ENCODE data around the gene LAMC3.
"Not testable (repeated sequence)": the region's sequence is repeated elsewhere in the genome, so short reads cannot be mapped to it uniquely, and the experiment has no call there.

The LAMC3 gene

DNA sequence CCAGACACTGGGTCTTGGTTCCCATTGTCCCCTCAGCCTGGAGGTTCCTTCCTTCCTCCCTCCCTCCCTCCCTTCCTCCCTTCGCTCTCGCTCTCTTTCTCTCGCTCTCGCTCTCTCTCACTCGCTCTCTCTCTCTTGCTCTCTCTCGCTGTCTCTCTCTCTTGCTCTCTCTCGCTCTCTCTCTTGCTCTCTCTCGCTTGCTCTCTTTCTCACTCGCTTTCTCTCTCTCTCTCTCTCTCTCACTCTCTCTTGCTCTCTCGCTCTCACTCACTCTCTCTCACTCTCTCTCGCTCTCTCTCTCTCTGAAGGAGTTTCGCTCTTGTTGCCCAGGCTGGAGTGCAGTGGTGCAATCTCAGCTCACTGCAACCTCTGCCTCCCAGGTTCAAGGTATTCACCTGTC, 23.4 kb downstream of the LAMC3 start:
- TF ChIP-seq MYC (IDR thresholded peaks at IDR 0.05; ENCODE audit: low read depth, low read length) (no peak), POLR2A (IDR thresholded peaks at IDR 0.05; ENCODE audit: extremely low read depth, insufficient read length) (no peak)
- TF ChIP-seq, protein P1, sequence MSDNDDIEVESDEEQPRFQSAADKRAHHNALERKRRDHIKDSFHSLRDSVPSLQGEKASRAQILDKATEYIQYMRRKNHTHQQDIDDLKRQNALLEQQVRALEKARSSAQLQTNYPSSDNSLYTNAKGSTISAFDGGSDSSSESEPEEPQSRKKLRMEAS (IDR thresholded peaks at IDR 0.05; ENCODE audit: low read depth, low read length), result no peak
- DNase-seq (ENCODE audit: low read depth), result no peak

DNA sequence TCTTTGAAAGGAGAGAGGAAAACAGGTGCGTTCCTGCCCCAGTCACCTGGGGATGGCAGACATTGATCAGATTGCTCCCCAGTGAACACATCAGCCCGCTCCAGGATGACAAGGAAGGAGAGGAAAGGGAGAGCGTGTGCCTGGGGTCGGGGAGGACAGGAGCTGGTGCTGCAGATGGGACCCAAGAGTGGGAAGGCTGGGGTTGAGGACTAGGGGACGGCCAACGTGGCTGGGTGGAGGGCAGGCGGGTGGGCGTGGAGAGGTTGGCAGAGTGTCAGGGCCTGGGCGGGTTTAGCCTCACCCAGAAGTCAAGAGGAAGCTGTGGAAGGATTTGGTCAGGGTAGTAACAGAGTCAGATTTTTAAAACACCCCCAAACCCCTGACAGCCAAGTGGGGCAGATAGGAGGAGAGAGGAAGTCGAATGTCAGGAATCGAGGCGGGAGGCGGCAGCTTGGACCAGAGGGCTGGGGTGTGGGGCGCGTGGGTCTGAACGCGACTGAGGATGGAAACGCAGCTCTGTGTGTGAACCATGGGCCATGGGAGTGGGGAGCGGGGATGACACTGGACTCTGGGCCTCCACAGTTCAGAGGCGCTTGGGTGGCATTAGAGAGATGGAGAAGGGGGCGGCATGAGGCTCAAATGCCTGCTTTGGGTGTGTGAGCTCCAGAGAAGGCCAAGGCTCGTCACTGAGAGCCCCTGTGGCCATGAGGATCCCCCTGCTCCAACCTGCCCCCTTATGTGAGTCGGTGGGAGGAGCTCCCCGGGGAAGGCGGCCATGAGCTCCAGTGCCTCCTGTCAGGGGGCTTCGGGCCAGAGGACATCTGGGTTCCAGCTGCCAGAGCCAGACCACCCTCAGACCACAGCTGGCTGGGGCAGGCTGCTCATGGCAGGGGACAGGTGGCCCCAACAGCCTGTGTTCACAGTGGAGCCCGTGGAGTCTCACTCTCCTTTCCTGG, 24.6 kb downstream of the LAMC3 start:
- no peak for DNase-seq (ENCODE audit: low read depth)
- TF ChIP-seq, protein P2, sequence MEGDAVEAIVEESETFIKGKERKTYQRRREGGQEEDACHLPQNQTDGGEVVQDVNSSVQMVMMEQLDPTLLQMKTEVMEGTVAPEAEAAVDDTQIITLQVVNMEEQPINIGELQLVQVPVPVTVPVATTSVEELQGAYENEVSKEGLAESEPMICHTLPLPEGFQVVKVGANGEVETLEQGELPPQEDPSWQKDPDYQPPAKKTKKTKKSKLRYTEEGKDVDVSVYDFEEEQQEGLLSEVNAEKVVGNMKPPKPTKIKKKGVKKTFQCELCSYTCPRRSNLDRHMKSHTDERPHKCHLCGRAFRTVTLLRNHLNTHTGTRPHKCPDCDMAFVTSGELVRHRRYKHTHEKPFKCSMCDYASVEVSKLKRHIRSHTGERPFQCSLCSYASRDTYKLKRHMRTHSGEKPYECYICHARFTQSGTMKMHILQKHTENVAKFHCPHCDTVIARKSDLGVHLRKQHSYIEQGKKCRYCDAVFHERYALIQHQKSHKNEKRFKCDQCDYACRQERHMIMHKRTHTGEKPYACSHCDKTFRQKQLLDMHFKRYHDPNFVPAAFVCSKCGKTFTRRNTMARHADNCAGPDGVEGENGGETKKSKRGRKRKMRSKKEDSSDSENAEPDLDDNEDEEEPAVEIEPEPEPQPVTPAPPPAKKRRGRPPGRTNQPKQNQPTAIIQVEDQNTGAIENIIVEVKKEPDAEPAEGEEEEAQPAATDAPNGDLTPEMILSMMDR (IDR thresholded peaks at IDR 0.05; ENCODE audit: low read depth, low read length), result no peak
- TF ChIP-seq, protein P1 (IDR thresholded peaks at IDR 0.05; ENCODE audit: low read depth, low read length), result no peak
- TF ChIP-seq MYC (IDR thresholded peaks at IDR 0.05; ENCODE audit: low read depth, low read length) (no peak), POLR2A (IDR thresholded peaks at IDR 0.05; ENCODE audit: extremely low read depth, insufficient read length) (no peak)
- H3K4me3 ChIP-seq (ENCODE audit: low read depth, low read length), result no peak overlapping the region

More for the DNA sequence above, 23.4 kb downstream of the LAMC3 start:
- H3K4me3 ChIP-seq (ENCODE audit: low read depth, low read length), result no peak overlapping the region

DNA sequence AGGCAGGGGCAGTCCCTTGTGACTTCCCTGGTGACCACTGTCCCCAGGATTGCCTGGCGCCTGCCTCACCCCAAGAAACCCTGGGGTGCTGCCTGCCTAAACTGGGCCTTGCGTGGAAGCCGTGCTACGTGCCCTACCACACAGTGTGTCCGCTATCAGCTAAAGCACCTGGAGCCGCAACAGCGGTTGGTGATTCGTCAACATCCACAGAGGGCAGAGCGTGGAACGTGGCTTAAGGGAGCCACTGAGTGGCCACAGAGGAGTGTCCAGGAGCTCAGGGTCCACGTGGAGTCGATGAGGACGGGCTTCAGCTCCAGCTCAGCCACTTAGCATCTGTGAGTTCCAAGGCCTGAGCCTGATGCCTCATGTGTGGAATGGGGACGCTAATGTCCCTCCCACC, 25.3 kb downstream of the LAMC3 start:
- no peak for DNase-seq (ENCODE audit: low read depth)
- TF ChIP-seq, protein P1 (IDR thresholded peaks at IDR 0.05; ENCODE audit: low read depth, low read length), result no peak
- TF ChIP-seq, protein P2 (IDR thresholded peaks at IDR 0.05; ENCODE audit: low read depth, low read length), result no peak
- no peak for TF ChIP-seq POLR2A (IDR thresholded peaks at IDR 0.05; ENCODE audit: extremely low read depth, insufficient read length)
- TF ChIP-seq MYC (IDR thresholded peaks at IDR 0.05; ENCODE audit: low read depth, low read length), result no peak
- H3K4me3 ChIP-seq (ENCODE audit: low read depth, low read length), result no peak overlapping the region

DNA sequence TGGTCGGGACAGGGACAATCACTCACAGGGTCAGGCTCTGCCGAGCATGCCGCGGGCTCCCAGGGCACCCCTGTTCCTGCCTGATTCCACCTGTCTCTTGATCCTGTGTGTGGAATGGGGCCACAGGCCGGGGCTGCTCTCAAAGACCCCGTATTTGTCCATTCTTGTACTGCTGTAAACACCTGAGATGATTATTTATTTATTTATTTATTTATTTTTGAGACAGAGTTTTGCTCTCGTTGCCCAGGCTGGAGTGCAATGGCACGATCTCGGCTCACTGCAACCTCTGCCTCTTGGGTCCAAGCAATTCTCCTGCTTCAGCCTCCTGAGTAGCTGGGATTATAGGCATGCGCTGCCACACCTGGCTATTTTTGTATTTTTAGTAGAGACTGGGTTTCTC, 25.8 kb downstream of the LAMC3 start:
- H3K4me3 ChIP-seq (ENCODE audit: low read depth, low read length); DNase-seq (ENCODE audit: low read depth): not testable (repeated sequence)

DNA sequence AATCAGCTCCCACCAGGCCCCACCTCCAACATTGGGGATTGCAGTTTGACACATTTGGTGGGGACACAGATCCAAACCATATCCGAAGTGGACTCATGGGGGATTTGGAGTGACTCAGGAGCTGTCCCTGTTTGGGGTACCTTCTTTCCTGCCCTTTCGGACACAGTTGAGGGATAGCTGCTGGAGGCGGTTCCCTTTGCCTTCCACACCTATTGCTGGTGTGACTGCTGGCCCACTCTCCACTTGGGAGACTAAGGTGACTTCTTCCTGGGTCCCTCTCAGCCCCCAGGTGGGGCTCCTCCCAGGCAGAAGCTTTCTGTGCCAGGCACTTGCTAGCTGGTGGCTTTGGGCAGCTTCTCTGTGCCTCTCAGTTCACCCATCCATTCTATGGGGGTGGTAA, 26.6 kb downstream of the LAMC3 start:
- TF ChIP-seq POLR2A (IDR thresholded peaks at IDR 0.05; ENCODE audit: extremely low read depth, insufficient read length) (no peak), MYC (IDR thresholded peaks at IDR 0.05; ENCODE audit: low read depth, low read length) (no peak)
- TF ChIP-seq, protein P1 (IDR thresholded peaks at IDR 0.05; ENCODE audit: low read depth, low read length), result no peak
- TF ChIP-seq, protein P2 (IDR thresholded peaks at IDR 0.05; ENCODE audit: low read depth, low read length), result no peak
- DNase-seq (ENCODE audit: low read depth), result no peak
- H3K4me3 ChIP-seq (ENCODE audit: low read depth, low read length), result no peak overlapping the region

DNA sequence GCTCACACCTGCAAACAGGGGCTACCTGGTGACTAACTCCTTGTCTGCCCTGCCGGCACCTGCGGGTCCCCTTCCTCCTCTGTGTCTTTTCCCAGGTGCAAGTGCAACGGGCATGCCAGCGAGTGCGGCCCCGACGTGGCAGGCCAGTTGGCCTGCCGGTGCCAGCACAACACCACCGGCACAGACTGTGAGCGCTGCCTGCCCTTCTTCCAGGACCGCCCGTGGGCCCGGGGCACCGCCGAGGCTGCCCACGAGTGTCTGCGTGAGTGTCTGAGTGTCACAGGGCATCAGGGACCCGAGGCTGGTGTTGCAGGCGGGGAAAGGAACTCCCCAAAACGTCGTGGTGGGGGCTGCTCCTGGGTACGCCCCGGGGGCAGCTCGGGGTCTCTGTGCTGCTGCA, 27.1 kb downstream of the LAMC3 start:
- TF ChIP-seq MYC (IDR thresholded peaks at IDR 0.05; ENCODE audit: low read depth, low read length), result no peak
- TF ChIP-seq, protein P1 (IDR thresholded peaks at IDR 0.05; ENCODE audit: low read depth, low read length), result no peak
- no peak for TF ChIP-seq POLR2A (IDR thresholded peaks at IDR 0.05; ENCODE audit: extremely low read depth, insufficient read length)
- TF ChIP-seq, protein P2 (IDR thresholded peaks at IDR 0.05; ENCODE audit: low read depth, low read length), result no peak
- no peak for DNase-seq (ENCODE audit: low read depth)
- no peak overlapping the region for H3K4me3 ChIP-seq (ENCODE audit: low read depth, low read length)
